Smooth muscle cell (in vitro differentiated cells): ENCODE measurements around the gene MSANTD7. TPM values are rescaled to one million over a fixed set of nuclear protein-coding genes. Genes with fewer than 3 reads are reported as not detected.

ENCODE experiments used
- DNase-seq: peaks from one replicate; lab custom pipeline; 2025; ENCODE audit not compliant: unreplicated experiment; lab: John Stamatoyannopoulos, UW
- H2AFZ ChIP-seq: fragments of 200-600 bp; sonication (generic); 2 replicates; pipeline ENCODE4 v1.6.0; 2016; ENCODE audit warnings: antibody characterized with exemption, low read depth, mild to moderate bottlenecking
- H3F3A ChIP-seq: fragments of 200-600 bp; sonication (generic); 2 replicates; pipeline ENCODE4 v1.6.0; 2017; ENCODE audit warnings: antibody characterized with exemption, low read depth
- H3K27ac ChIP-seq: fragments of 200-600 bp; sonication (generic); 2 replicates; pipeline ENCODE4 v1.5.1; 2016; ENCODE audit warnings: low read depth, mild to moderate bottlenecking
- H3K27me3 ChIP-seq: fragments of 200-600 bp; sonication (generic); 2 replicates; pipeline ENCODE4 v1.6.1; 2016; ENCODE audit warnings: low read depth, mild to moderate bottlenecking
- H3K36me3 ChIP-seq: fragments of 200-600 bp; sonication (generic); 2 replicates; pipeline ENCODE4 v1.5.1; 2016; ENCODE audit warnings: low read depth
- H3K4me1 ChIP-seq: fragments of 200-600 bp; sonication (generic); 2 replicates; pipeline ENCODE4 v1.5.1; 2016; ENCODE audit warnings: low read depth
- H3K4me2 ChIP-seq: fragments of 200-600 bp; sonication (generic); 2 replicates; pipeline ENCODE4 v1.6.0; 2016; ENCODE audit warnings: mild to moderate bottlenecking
- H3K4me3 ChIP-seq: fragments of 200-600 bp; sonication (generic); 2 replicates; pipeline ENCODE4 v1.5.1; 2016; ENCODE audit warnings: mild to moderate bottlenecking
- H3K79me2 ChIP-seq: fragments of 200-600 bp; sonication (generic); 2 replicates; pipeline ENCODE4 v1.6.0; 2016; ENCODE audit warnings: low read depth, mild to moderate bottlenecking
- H3K9ac ChIP-seq: fragments of 200-600 bp; sonication (generic); 2 replicates; pipeline ENCODE4 v1.6.0; 2016; ENCODE audit warnings: low read depth
- H3K9me3 ChIP-seq: fragments of 200-600 bp; sonication (generic); replicated peaks from 2 replicates; pipeline ENCODE4 v1.5.1; 2016; ENCODE audit warnings: low read depth
- H4K20me1 ChIP-seq: fragments of 200-600 bp; sonication (generic); 2 replicates; pipeline ENCODE4 v1.6.0; 2016; ENCODE audit warnings: low read depth
- CTCF ChIP-seq: fragments of 200-600 bp; sonication (generic); IDR thresholded peaks from 2 replicates; pipeline ENCODE4 v1.5.1; 2017; ENCODE audit warnings: borderline replicate concordance, mild to moderate bottlenecking, antibody characterized with exemption; ENCODE audit not compliant: insufficient read depth, poor library complexity, severe bottlenecking
- WGBS: methylation state at CpG from one replicate; pipeline ENCODE4 v1.1.7; 2016; ENCODE audit warnings: low lambda C conversion rate; 5-methylcytosine and 5-hydroxymethylcytosine counted together
- polyA plus RNA-seq: library from polyadenylated mRNA; unstranded; fragments of >200 nt; fragmentation: Nextera tagmentation; extraction: Ambion mirVana; gene quantifications from 2 replicates; pipeline ENCODE4 v1.2.1, GENCODE V29; 2016
- total RNA-seq: library from RNA; depleted of rRNA; stranded (reverse); fragments of >200 nt; gene quantifications from 2 replicates; pipeline ENCODE4 v1.2.3, GENCODE V29; 2014

The MSANTD7 gene
- total and polyA plus RNA-seq, 2 experiments from 2014 or later, result 6.2 to 14.0 TPM

- H3K4me1 ChIP-seq, result no peaks in the 10 kb centered on the region
- no peak overlapping the region for H2AFZ ChIP-seq
- H3K9me3 ChIP-seq, result no peaks in the 10 kb centered on the region
- peaks cover 14% of the 10 kb centered on the region for H3K27me3 ChIP-seq
- no peak for DNase-seq
- H3K4me2 ChIP-seq, result no peak overlapping the region
- H3K36me3 ChIP-seq, result no peaks in the 10 kb centered on the region
- H3K9ac ChIP-seq, result no peak overlapping the region
- no peaks in the 10 kb centered on the region for H3K79me2 ChIP-seq
- no peak overlapping the region for H3K27ac ChIP-seq
- no peaks in the 10 kb centered on the region for H4K20me1 ChIP-seq
- no peak overlapping the region for H3K4me3 ChIP-seq
- WGBS, result 92% methylated on average over 3 of the region's 3 CpGs
- H3F3A ChIP-seq, result no peaks in the 10 kb centered on the region
- no peak for TF ChIP-seq CTCF
Observed at GRCh38 chr10:14823966-14824365, 14.1 kb upstream of the MSANTD7 start.

GRCh38 chr10:14826076-14826829 is 11.9 kb upstream of the MSANTD7 start:
- Histone ChIP-seq H3F3A (no peaks in the 10 kb centered on the region), H3K79me2 (no peaks in the 10 kb centered on the region), H3K27me3 (peaks cover 14% of the 10 kb centered on the region), H3K9me3 (no peaks in the 10 kb centered on the region), H3K9ac (no peak overlapping the region), H2AFZ (no peak overlapping the region), H3K4me3 (no peak overlapping the region), H3K36me3 (no peaks in the 10 kb centered on the region), H3K4me1 (no peaks in the 10 kb centered on the region), H4K20me1 (no peaks in the 10 kb centered on the region), H3K27ac (no peak overlapping the region), H3K4me2 (no peak overlapping the region)
- TF ChIP-seq CTCF, result no peak
- no peak for DNase-seq
- WGBS, result 81% methylated on average over 1 of the region's 1 CpG

- WGBS, result 89% methylated on average over 3 of the region's 3 CpGs
- DNase-seq, result no peak
- no peaks in the 10 kb centered on the region for H3K9me3 ChIP-seq
- H2AFZ ChIP-seq, result no peak overlapping the region
- peaks cover 8% of the 10 kb centered on the region for H3F3A ChIP-seq
- H3K27me3 ChIP-seq, result no peaks in the 10 kb centered on the region
- peaks cover 7% of the 10 kb centered on the region for H3K4me1 ChIP-seq
- no peaks in the 10 kb centered on the region for H3K79me2 ChIP-seq
- H4K20me1 ChIP-seq, result no peaks in the 10 kb centered on the region
- H3K4me2 ChIP-seq, result no peak overlapping the region
- no peaks in the 10 kb centered on the region for H3K36me3 ChIP-seq
- no peak overlapping the region for H3K27ac ChIP-seq
- no peak overlapping the region for H3K4me3 ChIP-seq
- no peak overlapping the region for H3K9ac ChIP-seq
- TF ChIP-seq CTCF, result no peak
Observed at GRCh38 chr10:14833106-14833505, 5.0 kb upstream of the MSANTD7 start.

GRCh38 chr10:14836208-14836607 is 1.9 kb upstream of the MSANTD7 start:
- Histone ChIP-seq H3K79me2 (peaks cover 30% of the 10 kb centered on the region), H3K4me3 (no peak overlapping the region), H3K9me3 (no peaks in the 10 kb centered on the region), H3K27ac (no peak overlapping the region), H3K9ac (no peak overlapping the region), H3K4me1 (peaks cover 13% of the 10 kb centered on the region), H4K20me1 (no peaks in the 10 kb centered on the region), H3F3A (peaks cover 8% of the 10 kb centered on the region), H3K4me2 (no peak overlapping the region), H2AFZ (no peak overlapping the region), H3K27me3 (no peaks in the 10 kb centered on the region), H3K36me3 (peaks cover 5% of the 10 kb centered on the region)
- TF ChIP-seq CTCF, result no peak
- 98% methylated on average over 2 of the region's 2 CpGs for WGBS
- no peak for DNase-seq
